ENCODE measurements around the gene LIMCH1.

Gene LIMCH1

DNA sequence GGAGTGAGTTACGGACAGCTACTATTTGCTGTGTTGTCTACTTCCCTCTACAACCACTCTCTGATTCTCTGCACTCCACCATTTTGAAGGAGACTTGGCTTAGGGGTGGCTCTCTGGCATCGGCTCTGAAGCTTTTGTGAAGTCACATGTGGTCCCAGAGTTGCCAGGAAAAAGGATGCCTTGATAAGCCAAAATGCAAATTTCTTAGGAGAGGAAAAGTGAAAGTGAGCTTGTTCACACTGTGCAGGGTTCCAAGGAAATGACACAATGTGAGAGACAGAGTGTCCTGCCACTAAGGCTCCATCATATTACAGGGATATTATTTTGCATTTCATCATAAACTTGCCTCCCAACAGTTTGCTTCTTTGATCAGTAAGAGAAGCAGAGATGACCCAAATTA, 203.4 kb downstream of the LIMCH1 start:
- Histone ChIP-seq H3K4me3 (ENCODE audit: low read depth in 1 of 2, low read length in 2 of 2) (no peak overlapping the region), H3K4me1 (ENCODE audit: insufficient read depth, low read length) (no peaks in the 10 kb centered on the region), H3K36me3 (ENCODE audit: insufficient read depth, low read length) (no peaks in the 10 kb centered on the region), H3K9me3 (ENCODE audit: low read length) (no peaks in the 10 kb centered on the region), H3K9ac (ENCODE audit: low read length) (no peak overlapping the region), H3K27me3 (ENCODE audit: control insufficient read depth in 1 of 2, insufficient read depth in 2 of 2, low read length in 2 of 2) (peaks cover 8 to 30% of the 10 kb centered on the region in 2 donors), H3K27ac (ENCODE audit: low read depth, low read length) (no peak overlapping the region)

DNA sequence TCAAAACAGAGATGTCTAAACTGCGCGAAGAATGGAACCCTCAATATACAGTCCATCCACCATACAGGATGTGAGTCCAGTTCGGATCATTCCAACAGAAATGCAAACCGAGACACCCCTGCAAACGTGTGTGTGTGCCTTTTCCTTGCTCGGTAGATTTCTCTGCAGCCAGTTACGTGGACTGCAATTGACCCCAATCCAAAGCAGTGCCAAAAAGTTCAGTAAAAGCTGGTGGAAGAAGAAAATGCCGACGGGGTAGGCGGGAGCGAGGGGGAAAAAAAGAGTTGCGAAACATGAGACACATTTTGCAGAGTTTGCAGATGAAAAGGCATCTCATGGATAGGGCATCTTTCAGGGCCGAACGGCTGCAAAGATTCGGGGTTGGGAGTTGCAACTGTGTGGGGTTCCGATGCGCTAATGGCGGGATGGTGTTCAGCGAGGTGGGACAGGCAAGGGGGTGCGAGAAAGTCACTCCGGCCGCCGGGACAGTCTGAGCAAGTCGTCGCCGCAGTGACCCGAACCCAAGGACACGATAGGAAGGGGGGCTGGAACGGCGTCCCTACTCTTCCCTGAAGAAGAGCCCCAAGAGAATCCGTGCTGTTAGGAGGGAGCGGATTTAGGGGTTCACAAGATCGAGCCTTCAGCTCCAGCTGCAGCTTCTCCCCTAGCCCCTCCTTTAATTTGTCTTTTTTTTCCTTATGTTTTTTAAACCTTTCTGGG, 206.8 kb downstream of the LIMCH1 start:
- Histone ChIP-seq H3K27ac (ENCODE audit: low read depth, low read length) (no peak overlapping the region), H3K27me3 (ENCODE audit: control insufficient read depth in 1 of 2, insufficient read depth in 2 of 2, low read length in 2 of 2) (peaks cover 25 to 58% of the 10 kb centered on the region in 2 donors), H3K4me1 (ENCODE audit: insufficient read depth, low read length) (no peaks in the 10 kb centered on the region), H3K9ac (ENCODE audit: low read length) (no peak overlapping the region), H3K4me3 (ENCODE audit: low read depth in 1 of 2, low read length in 2 of 2) (no peak overlapping the region), H3K36me3 (ENCODE audit: insufficient read depth, low read length) (no peaks in the 10 kb centered on the region), H3K9me3 (ENCODE audit: low read length) (no peaks in the 10 kb centered on the region)

DNA sequence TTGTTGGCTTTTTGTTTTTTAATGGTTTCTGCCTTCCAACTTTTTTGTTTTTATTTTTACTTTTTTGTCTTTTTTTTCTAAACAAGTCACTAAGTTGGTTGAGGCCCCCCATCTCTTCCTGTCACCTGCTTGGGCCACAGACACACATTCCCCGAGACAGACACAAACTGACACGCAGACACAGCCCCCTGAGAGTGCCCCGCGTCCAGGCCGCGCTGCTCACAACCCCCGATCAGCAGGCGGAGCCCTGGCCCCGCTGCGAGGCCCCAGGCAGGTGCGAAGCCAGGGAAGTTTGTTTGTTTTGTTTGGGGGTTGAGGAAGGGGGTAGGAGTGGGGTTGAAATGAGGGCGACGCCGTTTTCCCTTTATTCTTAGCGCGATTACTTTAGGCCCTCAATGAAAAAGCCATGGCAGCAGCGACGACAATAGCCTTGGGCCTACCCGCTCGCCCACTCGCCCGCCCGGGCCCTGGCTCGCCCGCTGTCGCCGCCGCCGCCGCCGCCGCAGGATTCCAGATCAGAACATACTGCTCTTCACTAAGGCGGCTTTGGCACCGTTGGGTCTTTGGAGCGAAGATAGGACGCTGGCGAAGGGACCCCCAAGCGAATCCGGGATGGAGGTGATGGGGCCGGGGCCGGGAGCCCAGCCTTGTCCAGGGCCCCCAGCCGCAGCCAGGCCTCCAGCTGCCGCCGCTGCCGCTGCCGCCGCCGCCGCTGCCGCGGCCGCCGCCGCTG, 207.5 kb downstream of the LIMCH1 start:
- Histone ChIP-seq H3K27me3 (ENCODE audit: control insufficient read depth in 1 of 2, insufficient read depth in 2 of 2, low read length in 2 of 2) (peaks cover 30 to 64% of the 10 kb centered on the region in 2 donors), H3K4me1 (ENCODE audit: insufficient read depth, low read length) (no peaks in the 10 kb centered on the region), H3K9me3 (ENCODE audit: low read length) (no peaks in the 10 kb centered on the region), H3K27ac (ENCODE audit: low read depth, low read length) (no peak overlapping the region), H3K4me3 (ENCODE audit: low read depth in 1 of 2, low read length in 2 of 2) (no peak overlapping the region), H3K9ac (ENCODE audit: low read length) (no peak overlapping the region), H3K36me3 (ENCODE audit: insufficient read depth, low read length) (no peaks in the 10 kb centered on the region)

DNA sequence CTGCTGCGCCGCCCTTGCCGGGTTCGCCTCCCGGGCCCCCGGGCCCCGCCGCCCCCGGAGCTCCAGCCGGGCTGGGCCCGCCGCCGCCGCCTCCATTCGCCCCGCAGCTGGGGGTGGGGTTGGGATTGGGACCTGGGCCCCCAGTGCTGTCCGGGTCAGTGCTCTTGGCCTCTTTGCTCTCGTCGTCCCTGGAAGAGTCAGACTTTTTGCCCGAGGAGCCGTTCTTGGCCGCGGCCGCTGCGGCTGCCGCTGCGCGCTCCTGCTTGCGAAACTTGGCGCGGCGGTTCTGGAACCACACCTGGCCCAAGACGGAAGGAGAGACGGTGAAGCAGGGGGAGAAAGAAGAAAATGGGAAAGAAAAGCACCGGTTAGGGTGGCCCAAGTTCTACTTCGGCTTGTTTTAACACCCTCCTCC, 208.1 kb downstream of the LIMCH1 start:
- Histone ChIP-seq H3K9me3 (ENCODE audit: low read length) (no peaks in the 10 kb centered on the region), H3K36me3 (ENCODE audit: insufficient read depth, low read length) (no peaks in the 10 kb centered on the region), H3K27me3 (ENCODE audit: control insufficient read depth in 1 of 2, insufficient read depth in 2 of 2, low read length in 2 of 2) (peaks cover 33 to 70% of the 10 kb centered on the region in 2 donors), H3K9ac (ENCODE audit: low read length) (no peak overlapping the region), H3K4me1 (ENCODE audit: insufficient read depth, low read length) (no peaks in the 10 kb centered on the region), H3K4me3 (ENCODE audit: low read depth in 1 of 2, low read length in 2 of 2) (no peak overlapping the region), H3K27ac (ENCODE audit: low read depth, low read length) (no peak overlapping the region)

DNA sequence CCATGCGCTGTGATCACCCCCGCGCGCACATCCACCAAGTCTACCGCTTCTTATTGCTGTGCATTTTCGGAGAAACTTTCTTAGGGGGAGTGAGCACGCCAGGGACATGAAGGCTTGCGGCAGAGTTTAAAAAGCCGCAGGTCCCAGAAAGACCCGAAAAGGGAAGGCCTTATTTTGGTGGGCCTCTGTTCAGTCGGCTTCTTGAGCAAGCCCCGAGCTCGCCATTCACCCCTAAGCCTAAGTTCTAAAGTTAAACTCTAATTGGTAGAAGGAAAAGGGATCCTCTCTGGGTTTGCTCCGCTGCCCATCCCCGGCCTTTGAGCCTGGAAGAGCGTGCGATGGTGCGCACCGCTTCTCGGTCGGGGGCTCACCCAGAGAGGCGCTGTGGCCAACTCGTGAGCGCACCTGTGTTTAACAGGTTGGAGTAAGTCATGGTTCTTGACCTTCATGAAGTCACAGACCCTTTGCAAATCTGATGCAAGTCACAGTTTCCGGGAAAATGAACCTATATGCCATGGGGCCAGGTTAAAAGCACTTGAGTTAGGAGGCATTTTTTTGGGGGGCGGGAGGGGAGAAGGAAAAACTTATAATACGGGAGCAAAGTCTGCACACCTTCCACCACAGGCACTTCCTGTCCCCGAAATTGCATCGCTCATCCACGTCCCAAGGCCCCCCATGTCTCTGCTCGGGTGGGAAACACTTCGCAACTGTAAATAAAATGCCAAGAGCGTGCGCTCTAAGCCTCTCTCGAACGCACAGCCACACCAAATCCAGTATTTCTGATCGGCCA, 208.7 kb downstream of the LIMCH1 start:
- Histone ChIP-seq H3K27me3 (ENCODE audit: control insufficient read depth in 1 of 2, insufficient read depth in 2 of 2, low read length in 2 of 2) (peaks cover 33 to 76% of the 10 kb centered on the region in 2 donors), H3K9me3 (ENCODE audit: low read length) (no peaks in the 10 kb centered on the region), H3K4me1 (ENCODE audit: insufficient read depth, low read length) (no peaks in the 10 kb centered on the region), H3K9ac (ENCODE audit: low read length) (no peak overlapping the region), H3K36me3 (ENCODE audit: insufficient read depth, low read length) (no peaks in the 10 kb centered on the region), H3K4me3 (ENCODE audit: low read depth in 1 of 2, low read length in 2 of 2) (no peak overlapping the region), H3K27ac (ENCODE audit: low read depth, low read length) (no peak overlapping the region)

- no peak overlapping the region for H3K9ac ChIP-seq (ENCODE audit: low read length)
- H3K9me3 ChIP-seq (ENCODE audit: low read length), result no peaks in the 10 kb centered on the region
- H3K4me3 ChIP-seq (ENCODE audit: low read depth in 1 of 2, low read length in 2 of 2), result no peak overlapping the region
- H3K27me3 ChIP-seq (ENCODE audit: control insufficient read depth in 1 of 2, insufficient read depth in 2 of 2, low read length in 2 of 2), result peaks cover 33 to 78% of the 10 kb centered on the region in 2 donors
- H3K27ac ChIP-seq (ENCODE audit: low read depth, low read length), result no peak overlapping the region
- H3K36me3 ChIP-seq (ENCODE audit: insufficient read depth, low read length), result no peaks in the 10 kb centered on the region
- H3K4me1 ChIP-seq (ENCODE audit: insufficient read depth, low read length), result no peaks in the 10 kb centered on the region
These were observed 209.5 kb downstream of the LIMCH1 start for GRCh38 chr4:41747230-41748055.

GRCh38 chr4:41748074-41748570, 210.2 kb downstream of the LIMCH1 start:
- H3K9ac ChIP-seq (ENCODE audit: low read length), result no peak overlapping the region
- H3K4me1 ChIP-seq (ENCODE audit: insufficient read depth, low read length), result no peaks in the 10 kb centered on the region
- no peaks in the 10 kb centered on the region for H3K36me3 ChIP-seq (ENCODE audit: insufficient read depth, low read length)
- peaks cover 32 to 71% of the 10 kb centered on the region in 2 donors for H3K27me3 ChIP-seq (ENCODE audit: control insufficient read depth in 1 of 2, insufficient read depth in 2 of 2, low read length in 2 of 2)
- H3K9me3 ChIP-seq (ENCODE audit: low read length), result no peaks in the 10 kb centered on the region
- no peak overlapping the region for H3K4me3 ChIP-seq (ENCODE audit: low read depth in 1 of 2, low read length in 2 of 2)
- H3K27ac ChIP-seq (ENCODE audit: low read depth, low read length), result no peak overlapping the region

GRCh38 chr4:41748571-41749475, 210.9 kb downstream of the LIMCH1 start, which contains the start of gene PHOX2B:
Gene PHOX2B (minus strand): TSS chr4:41748725. CDS start chr4:41748610, 115 bp downstream.
- no peaks in the 10 kb centered on the region for H3K9me3 ChIP-seq (ENCODE audit: low read length)
- no peaks in the 10 kb centered on the region for H3K36me3 ChIP-seq (ENCODE audit: insufficient read depth, low read length)
- no peak within 1 kb of the TSS for H3K27ac ChIP-seq (ENCODE audit: low read depth, low read length)
- H3K4me3 ChIP-seq (ENCODE audit: low read depth in 1 of 2, low read length in 2 of 2), result no peak within 1 kb of the TSS
- no peak within 1 kb of the TSS for H3K9ac ChIP-seq (ENCODE audit: low read length)
- H3K4me1 ChIP-seq (ENCODE audit: insufficient read depth, low read length), result no peaks in the 10 kb centered on the region
- peaks cover 35 to 65% of the 10 kb centered on the region in 2 donors for H3K27me3 ChIP-seq (ENCODE audit: control insufficient read depth in 1 of 2, insufficient read depth in 2 of 2, low read length in 2 of 2)

- Histone ChIP-seq H3K4me1 (ENCODE audit: insufficient read depth, low read length) (no peaks in the 10 kb centered on the region), H3K27ac (ENCODE audit: low read depth, low read length) (no peak overlapping the region), H3K9ac (ENCODE audit: low read length) (no peak overlapping the region), H3K27me3 (ENCODE audit: control insufficient read depth in 1 of 2, insufficient read depth in 2 of 2, low read length in 2 of 2) (peaks cover 35 to 65% of the 10 kb centered on the region in 2 donors), H3K9me3 (ENCODE audit: low read length) (no peaks in the 10 kb centered on the region), H3K36me3 (ENCODE audit: insufficient read depth, low read length) (no peaks in the 10 kb centered on the region), H3K4me3 (ENCODE audit: low read depth in 1 of 2, low read length in 2 of 2) (no peak overlapping the region)
These were observed 211.7 kb downstream of the LIMCH1 start for GRCh38 chr4:41749631-41750039.

Data from muscle layer of colon (tissue), 2 donors.